ENCODE results near the gene COX7B.
"Not testable (repeated sequence)": the region's sequence is repeated elsewhere in the genome, so short reads cannot be mapped to it uniquely, and the experiment has no call there.

The COX7B gene

DNA sequence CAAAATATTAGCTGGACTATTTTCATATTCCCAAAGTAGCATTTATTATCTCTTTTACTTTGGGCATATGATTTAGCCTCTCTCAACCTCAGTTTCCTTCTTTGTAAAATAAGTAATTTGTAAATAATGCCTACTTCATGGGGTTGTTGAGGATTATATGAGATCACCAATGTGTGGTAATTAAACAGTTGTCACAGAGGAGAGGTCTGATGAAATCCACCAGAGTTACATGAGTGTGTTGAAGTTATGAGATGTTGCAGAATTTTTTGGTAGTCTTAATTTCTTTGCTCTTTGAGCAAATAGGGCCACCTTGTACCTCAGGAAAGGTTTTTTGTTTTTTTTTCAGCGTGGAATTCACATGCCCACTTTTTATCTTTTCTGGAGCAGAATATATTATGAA is 1.4 kb downstream of the COX7B start:
- TF ChIP-seq POLR2A (IDR thresholded peaks at IDR 0.05; ENCODE audit: extremely low read depth, insufficient read length), result no peak
- TF ChIP-seq, protein P1, sequence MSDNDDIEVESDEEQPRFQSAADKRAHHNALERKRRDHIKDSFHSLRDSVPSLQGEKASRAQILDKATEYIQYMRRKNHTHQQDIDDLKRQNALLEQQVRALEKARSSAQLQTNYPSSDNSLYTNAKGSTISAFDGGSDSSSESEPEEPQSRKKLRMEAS (IDR thresholded peaks at IDR 0.05; ENCODE audit: low read depth, low read length), result no peak
- TF ChIP-seq, protein P2, sequence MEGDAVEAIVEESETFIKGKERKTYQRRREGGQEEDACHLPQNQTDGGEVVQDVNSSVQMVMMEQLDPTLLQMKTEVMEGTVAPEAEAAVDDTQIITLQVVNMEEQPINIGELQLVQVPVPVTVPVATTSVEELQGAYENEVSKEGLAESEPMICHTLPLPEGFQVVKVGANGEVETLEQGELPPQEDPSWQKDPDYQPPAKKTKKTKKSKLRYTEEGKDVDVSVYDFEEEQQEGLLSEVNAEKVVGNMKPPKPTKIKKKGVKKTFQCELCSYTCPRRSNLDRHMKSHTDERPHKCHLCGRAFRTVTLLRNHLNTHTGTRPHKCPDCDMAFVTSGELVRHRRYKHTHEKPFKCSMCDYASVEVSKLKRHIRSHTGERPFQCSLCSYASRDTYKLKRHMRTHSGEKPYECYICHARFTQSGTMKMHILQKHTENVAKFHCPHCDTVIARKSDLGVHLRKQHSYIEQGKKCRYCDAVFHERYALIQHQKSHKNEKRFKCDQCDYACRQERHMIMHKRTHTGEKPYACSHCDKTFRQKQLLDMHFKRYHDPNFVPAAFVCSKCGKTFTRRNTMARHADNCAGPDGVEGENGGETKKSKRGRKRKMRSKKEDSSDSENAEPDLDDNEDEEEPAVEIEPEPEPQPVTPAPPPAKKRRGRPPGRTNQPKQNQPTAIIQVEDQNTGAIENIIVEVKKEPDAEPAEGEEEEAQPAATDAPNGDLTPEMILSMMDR (IDR thresholded peaks at IDR 0.05; ENCODE audit: low read depth, low read length), result no peak
- no peak for TF ChIP-seq MYC (IDR thresholded peaks at IDR 0.05; ENCODE audit: low read depth, low read length)
- peak overlapping the region; percentile 95 for H3K4me3 ChIP-seq (ENCODE audit: low read depth, low read length)
- peak; percentile 48 for DNase-seq (ENCODE audit: low read depth)

DNA sequence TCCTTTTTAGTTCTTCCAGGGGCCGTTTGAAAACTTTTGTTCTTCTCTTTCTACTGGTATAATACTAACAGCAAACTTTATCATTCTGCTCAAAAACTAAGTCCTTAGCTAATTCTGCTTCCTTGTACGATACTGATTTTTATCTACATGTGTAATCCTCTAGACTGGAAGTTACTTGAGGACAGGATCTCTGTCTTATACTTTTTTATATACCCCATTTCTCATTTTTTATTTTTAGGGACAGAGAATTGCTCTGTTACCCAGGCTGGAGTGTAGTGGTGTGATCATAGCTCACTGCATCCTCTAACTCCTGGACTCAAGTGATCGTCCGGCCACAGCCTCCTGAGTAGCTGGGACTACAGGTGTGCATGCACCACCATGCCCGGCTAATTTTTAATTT is 2.2 kb downstream of the COX7B start:
- TF ChIP-seq POLR2A (IDR thresholded peaks at IDR 0.05; ENCODE audit: extremely low read depth, insufficient read length) (no peak), MYC (IDR thresholded peaks at IDR 0.05; ENCODE audit: low read depth, low read length) (no peak)
- TF ChIP-seq, protein P2 (IDR thresholded peaks at IDR 0.05; ENCODE audit: low read depth, low read length), result no peak
- TF ChIP-seq, protein P1 (IDR thresholded peaks at IDR 0.05; ENCODE audit: low read depth, low read length), result no peak
- H3K4me3 ChIP-seq (ENCODE audit: low read depth, low read length), result peak overlapping the region; percentile 95
- no peak for DNase-seq (ENCODE audit: low read depth)

DNA sequence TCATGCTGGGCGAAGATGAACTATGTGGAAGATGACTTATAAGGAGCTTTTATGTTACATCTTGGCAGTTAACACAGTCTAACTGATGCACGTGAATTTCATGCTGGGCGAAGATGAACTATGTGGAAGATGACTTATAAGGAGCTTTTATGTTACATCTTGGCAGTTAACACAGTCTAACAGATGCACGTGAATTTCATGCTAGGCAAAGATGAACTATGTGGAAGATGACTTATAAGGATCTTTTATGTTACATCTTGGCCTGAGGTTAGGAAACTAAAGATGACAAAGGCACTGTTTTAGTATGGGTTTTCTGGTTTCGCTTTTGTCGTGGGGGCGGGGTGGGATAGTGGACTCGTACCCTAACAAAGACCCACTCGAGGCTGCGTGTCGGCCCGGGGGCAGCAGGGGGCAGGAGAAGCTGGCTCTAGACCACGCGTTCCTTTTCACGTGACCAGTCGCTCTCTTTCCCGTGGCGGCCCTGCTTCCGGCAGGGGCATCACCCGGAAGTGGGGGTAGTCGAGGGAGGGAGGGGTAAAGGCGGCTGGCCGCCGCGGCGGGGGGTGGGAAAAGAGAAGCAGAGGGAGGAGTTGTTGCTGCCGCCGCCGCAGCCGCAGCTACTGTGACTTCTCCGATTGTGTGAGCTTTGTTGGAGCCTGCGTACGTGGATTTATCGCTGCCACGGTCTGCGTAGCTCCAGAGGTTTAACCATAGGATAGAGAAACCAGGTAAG is 11.0 kb downstream of the COX7B start, which contains the start of gene ATP7A:
TSS of gene ATP7A (plus strand) at position 586 of the 733 bp plus-strand sequence. CDS start 60,949 bp downstream, outside the sequence.
- DNase-seq (ENCODE audit: low read depth), result peak; percentile 93
- TF ChIP-seq, protein P2 (IDR thresholded peaks at IDR 0.05; ENCODE audit: low read depth, low read length), result peak; percentile 43
- TF ChIP-seq POLR2A (IDR thresholded peaks at IDR 0.05; ENCODE audit: extremely low read depth, insufficient read length), result no peak
- peak; percentile 89 for TF ChIP-seq MYC (IDR thresholded peaks at IDR 0.05; ENCODE audit: low read depth, low read length)
- TF ChIP-seq, protein P1 (IDR thresholded peaks at IDR 0.05; ENCODE audit: low read depth, low read length), result peak; percentile 85
- H3K4me3 ChIP-seq (ENCODE audit: low read depth, low read length), result peak within 1 kb of the TSS; percentile 89

DNA sequence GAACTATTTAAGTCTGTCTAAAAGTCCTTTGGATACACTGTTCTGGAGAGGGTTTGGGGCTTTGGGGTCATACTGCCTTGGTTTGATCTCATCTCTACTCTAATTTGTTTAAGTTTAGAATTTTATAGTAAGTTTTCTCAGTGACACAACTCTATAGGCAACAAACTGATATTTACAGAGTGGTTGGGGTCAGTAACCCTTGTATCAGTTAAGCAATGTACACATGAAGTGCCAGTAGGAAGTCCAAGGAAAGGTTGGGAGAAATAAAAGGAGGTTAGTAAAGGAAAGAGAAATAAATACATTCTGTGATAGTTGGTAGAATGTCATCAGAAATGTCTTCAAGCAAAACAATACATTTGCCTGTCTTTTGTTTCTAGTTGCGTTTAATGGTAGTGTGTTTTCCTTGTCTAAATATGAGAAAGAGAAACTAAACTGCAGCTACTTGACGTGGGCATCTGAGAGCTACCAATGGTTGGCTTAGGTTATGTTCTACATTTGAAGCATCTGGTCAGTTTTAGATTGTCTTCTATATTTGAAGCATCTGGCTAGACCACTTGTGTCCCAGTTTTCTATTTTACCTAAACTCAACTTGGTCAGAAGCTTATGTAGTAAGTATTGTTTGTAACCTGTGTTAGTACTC is 18.1 kb downstream of the COX7B start:
- DNase-seq (ENCODE audit: low read depth), result no peak
- no peak overlapping the region for H3K4me3 ChIP-seq (ENCODE audit: low read depth, low read length)
- TF ChIP-seq POLR2A (IDR thresholded peaks at IDR 0.05; ENCODE audit: extremely low read depth, insufficient read length), result no peak

DNA sequence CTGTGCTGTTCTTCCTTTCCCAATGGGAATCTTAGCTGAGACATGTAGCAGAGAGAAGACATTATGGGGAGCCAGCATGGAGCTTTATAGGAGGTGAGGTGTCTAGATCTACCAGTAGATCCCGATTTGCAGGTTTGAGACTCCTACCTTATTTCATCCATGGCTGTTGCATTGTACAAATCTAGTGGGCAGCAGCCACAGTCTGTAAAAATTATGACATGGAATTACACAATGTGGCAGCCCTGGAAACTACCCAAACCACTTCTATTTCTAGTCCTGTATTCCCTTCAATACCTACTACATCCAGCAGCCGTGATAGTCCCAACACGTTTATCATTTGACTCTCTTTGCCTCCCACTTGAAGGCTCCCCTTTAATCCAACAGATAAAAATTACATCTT is 19.3 kb downstream of the COX7B start:
- DNase-seq (ENCODE audit: low read depth), result no peak
- no peak for TF ChIP-seq MYC (IDR thresholded peaks at IDR 0.05; ENCODE audit: low read depth, low read length)
- TF ChIP-seq, protein P2 (IDR thresholded peaks at IDR 0.05; ENCODE audit: low read depth, low read length), result no peak
- TF ChIP-seq, protein P1 (IDR thresholded peaks at IDR 0.05; ENCODE audit: low read depth, low read length), result no peak
- no peak for TF ChIP-seq POLR2A (IDR thresholded peaks at IDR 0.05; ENCODE audit: extremely low read depth, insufficient read length)
- H3K4me3 ChIP-seq (ENCODE audit: low read depth, low read length), result no peak overlapping the region

DNA sequence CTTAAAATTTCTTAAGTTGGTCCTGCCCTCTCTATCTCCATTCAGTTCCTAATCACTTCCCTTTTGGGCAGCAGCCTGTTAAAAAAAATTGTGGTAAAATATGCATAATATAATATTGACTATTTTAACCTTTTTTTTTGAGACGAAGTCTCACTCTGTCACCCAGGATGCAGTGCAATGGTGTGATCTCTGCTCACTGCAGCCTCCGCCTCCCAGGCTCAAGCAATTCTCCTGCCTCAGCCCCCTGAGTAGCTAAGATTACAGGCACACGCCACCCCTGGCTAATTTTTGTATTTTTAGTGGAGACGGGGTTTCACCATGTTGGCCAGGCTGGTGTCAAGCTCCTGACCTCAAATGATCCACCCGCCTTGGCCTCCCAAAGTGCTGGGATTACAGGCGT is 20.1 kb downstream of the COX7B start:
- not testable (repeated sequence) for DNase-seq (ENCODE audit: low read depth); H3K4me3 ChIP-seq (ENCODE audit: low read depth, low read length)
